GM20000 (cell line): ENCODE data around the gene C4orf51.

Source experiments
- DNase-seq: peaks from one replicate; pipeline ENCODE4 v3.0.0; 2012; ENCODE audit warnings: low spot score
- TF ChIP-seq, protein P1 (sequence below): IDR thresholded peaks from 2 replicates; pipeline ENCODE4 v1.5.1; 2012; ENCODE audit warnings: mild to moderate bottlenecking, control low read depth; ENCODE audit errors: extremely low read depth, missing control alignments

Gene C4orf51

DNA sequence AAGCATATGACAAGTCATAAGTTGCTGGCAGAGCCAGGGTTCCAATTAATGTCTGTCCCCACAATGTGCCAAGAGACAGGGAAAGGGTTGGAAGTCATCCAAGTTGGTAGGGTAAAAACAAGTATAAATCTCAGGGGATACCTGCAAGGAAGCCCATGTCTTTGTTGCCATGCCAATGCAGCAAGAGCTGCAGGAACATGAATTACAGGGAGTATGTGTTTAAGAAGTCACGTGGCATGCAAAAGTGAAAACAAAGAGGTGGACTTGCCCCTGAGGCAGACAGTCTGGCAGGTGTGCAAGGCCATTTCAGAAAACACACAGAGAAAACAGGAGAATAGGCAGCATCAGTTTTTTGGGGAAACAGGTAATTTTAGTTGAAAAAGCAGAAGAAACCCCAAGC lies 29.4 kb downstream of the C4orf51 start:
- no peak for DNase-seq
- TF ChIP-seq, protein P1, sequence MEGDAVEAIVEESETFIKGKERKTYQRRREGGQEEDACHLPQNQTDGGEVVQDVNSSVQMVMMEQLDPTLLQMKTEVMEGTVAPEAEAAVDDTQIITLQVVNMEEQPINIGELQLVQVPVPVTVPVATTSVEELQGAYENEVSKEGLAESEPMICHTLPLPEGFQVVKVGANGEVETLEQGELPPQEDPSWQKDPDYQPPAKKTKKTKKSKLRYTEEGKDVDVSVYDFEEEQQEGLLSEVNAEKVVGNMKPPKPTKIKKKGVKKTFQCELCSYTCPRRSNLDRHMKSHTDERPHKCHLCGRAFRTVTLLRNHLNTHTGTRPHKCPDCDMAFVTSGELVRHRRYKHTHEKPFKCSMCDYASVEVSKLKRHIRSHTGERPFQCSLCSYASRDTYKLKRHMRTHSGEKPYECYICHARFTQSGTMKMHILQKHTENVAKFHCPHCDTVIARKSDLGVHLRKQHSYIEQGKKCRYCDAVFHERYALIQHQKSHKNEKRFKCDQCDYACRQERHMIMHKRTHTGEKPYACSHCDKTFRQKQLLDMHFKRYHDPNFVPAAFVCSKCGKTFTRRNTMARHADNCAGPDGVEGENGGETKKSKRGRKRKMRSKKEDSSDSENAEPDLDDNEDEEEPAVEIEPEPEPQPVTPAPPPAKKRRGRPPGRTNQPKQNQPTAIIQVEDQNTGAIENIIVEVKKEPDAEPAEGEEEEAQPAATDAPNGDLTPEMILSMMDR, result no peak

- no peak for DNase-seq
- TF ChIP-seq, protein P1, result no peak
Measured at GRCh38 chr4:145709843-145710242, 29.9 kb downstream of the C4orf51 start.

DNA sequence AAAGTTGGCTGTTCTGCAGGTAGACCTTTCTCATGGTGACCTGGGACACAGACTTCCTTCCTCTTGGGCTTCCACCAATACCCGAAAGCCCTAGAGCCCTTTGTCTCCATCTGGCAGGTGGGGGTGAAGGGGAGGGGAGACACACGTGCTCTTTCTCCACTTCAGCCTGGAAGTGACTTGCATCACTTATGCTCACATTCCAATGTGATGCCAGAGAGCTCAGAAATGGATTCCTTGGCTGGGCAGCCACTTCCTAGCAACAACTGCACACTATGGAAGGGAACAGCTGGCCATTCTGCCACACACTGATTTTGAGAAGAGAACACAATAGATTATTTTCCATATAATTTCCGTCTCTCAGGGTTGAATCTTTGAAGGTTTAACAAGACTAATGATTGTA lies 36.3 kb downstream of the C4orf51 start:
- TF ChIP-seq, protein P1, result no peak
- no peak for DNase-seq

- TF ChIP-seq, protein P1, result no peak
- no peak for DNase-seq
Measured at GRCh38 chr4:145716661-145717200, 36.8 kb downstream of the C4orf51 start.

DNA sequence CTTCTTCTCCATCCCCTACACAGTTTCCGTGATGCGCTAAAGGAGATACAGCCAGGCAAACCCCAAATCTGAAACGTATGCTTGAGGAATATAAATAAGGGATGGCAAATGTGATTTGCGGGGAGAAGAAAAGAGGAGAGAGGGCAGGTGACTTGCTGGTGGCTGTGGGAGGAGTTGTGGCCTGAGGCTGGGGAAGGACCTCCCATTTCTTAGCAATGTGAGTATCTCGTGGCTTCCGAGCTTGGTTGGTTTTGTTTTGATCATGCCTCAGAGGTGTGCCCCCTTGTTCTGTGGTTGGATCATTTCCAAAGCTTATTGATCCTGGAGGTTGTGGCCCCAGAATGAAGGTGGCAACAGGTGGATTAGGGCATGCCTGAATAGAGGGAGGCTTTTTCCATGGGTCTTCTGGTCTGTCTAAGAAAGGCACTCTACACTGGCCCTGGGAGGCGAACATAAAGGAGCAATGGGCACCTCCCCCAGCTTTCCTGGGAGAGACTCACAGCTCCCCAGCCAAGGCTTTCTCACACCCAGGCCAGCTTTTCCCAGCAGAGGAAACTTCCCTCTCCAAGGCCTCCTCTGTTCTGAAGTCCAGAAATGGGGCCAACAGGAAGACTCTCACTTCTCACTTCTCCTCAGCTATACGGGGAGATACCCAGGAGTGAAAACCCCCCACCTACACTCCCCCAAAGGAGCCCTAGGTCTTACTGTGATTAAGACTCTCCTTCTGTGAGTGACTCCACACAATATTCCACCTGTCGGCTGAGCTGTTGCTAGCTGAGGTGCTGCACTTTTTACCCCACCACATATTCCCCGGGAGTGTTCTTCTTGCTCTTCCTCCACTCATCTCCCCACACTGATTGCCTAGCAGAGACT lies 40.0 kb downstream of the C4orf51 start:
- TF ChIP-seq, protein P1, result no peak
- DNase-seq, result peak; percentile 61

DNA sequence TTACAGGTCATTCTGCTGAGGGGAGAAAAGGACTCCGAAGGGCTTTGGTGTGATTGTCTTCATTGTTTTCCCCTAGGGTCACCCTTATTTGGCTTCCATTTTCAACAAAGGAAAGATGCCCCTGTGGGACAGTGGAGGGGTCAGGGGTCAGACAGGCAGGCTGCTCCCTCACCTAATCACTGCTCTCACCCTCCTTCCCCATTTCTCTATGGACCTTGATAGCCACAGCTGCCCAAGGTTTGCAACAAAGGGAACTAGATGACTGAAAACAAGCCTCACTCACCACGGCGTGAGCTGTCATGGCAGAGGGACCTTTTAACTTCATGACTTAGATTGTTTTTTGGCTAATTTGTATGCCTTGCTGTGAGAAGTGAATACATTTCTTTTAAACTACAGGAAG lies 40.7 kb downstream of the C4orf51 start:
- DNase-seq, result no peak
- TF ChIP-seq, protein P1, result no peak

DNA sequence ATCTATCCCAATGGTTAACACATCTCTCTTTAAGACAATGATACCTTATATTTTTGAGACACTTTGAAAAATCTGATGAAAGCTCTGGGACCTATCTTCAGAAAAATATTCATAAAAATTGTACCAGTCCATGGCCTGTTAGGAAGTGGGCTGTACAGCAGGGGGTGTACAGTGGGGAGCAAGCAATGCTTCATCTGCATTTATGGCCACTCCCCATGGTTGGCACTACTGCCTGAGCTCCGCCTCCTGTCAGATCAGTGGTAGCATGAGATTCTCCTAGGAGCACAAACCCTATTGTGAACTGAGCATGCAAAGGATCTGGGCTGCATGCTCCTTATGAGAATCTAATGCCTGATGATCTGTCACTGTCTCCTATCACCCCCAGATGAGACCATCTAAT lies 42.6 kb downstream of the C4orf51 start:
- TF ChIP-seq, protein P1, result no peak
- DNase-seq, result no peak
